Heart left ventricle (tissue), 13 donors: ENCODE results near the gene DENND4B.

Source experiments
- CTCF ChIP-seq, 12 donors: fragments of 200-600 bp; sonication (generic) in 4 of 12; IDR thresholded peaks; one replicate each; pipeline versions ENCODE4 v1.5.0 to v1.8.0; 2018 to 2022; ENCODE audit warnings: antibody characterized with exemption in 12 of 12, mild to moderate bottlenecking in 5 of 12
- POLR2A ChIP-seq, 2 donors: fragments of 450-650 bp; IDR thresholded peaks; one replicate each; pipeline ENCODE4 v1.6.1; 2017; ENCODE audit warnings: antibody characterized with exemption in 2 of 2, mild to moderate bottlenecking in 2 of 2, moderate library complexity in 2 of 2
- donor health status: ischemic (EF 13 %, LVEDD 7.1; RV severe dilation, severe dysfunction).
- donor health status: DM: no; HTN: yes; CAD: no.
- donor health status: DM: no; HTN: no; CAD: no.
- donor health status: ischemic (EF 25% LVEDD 6.9; RV normal size, moderate dysfunction).
- donor health status: ischemic (EF 25% LVEDD 5.7; RV mildly dilated, moderate dysfunction).
- donor health status: ischemic (EF 35%, LVEDD 5.7; RV mildly dilated, moderate dysfunction).
- donor health status: nonischemic (EF 11% LVEDD 7.7; RV severe dilation, severe dysfunction).
- donor health status: DM: yes; HTN: yes; CAD: no.
- donor health status: PGD.
- donor health status: ischemic (EF 29% LVEDD 5.4; RV normal size, mild dysfunction).
- donor health status: nonischemic (EF 23%, LVEDD 6.1; RV moderate dilation, normal function).

DNA sequence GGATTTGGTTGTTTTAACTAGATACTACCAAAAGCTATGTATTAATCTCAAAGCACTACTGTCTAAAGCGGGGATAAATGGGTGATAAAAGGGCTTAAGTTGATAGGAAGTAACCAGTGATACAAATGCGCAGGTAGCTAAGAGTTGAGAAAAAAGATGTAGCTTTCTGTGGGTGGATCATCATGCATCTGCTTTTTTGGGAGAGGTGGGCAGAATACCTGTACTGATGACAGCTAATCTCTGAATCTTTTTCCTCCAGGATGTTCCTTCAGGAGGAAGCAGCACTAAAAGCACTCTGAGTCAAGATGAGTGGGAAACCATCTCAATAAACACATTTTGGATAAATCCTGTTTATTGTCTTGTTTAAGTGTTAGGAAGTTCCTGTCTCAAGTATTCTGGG is 45.3 kb upstream of the DENND4B start:
- no peak for TF ChIP-seq CTCF (IDR thresholded peaks at IDR 0.05)
- TF ChIP-seq POLR2A (IDR thresholded peaks at IDR 0.05) = no peak
